ENCODE results near the gene NDUFB10.

The NDUFB10 gene

GRCh38 chr16:1992704-1993317 lies 33.5 kb downstream of the NDUFB10 start:
- TF ChIP-seq CTCF (IDR thresholded peaks at IDR 0.05; ENCODE audit: borderline replicate concordance, insufficient read depth, low read depth, low read length): no peak
- no peak overlapping the region for H3K4me3 ChIP-seq (ENCODE audit: low read depth, low read length)

- no peak overlapping the region for H3K4me3 ChIP-seq (ENCODE audit: low read depth, low read length)
- no peak for TF ChIP-seq CTCF (IDR thresholded peaks at IDR 0.05; ENCODE audit: borderline replicate concordance, insufficient read depth, low read depth, low read length)
Observed at GRCh38 chr16:1993731-1994131, 34.4 kb downstream of the NDUFB10 start.

GRCh38 chr16:1997494-1998359 lies 38.4 kb downstream of the NDUFB10 start:
- TF ChIP-seq CTCF (IDR thresholded peaks at IDR 0.05; ENCODE audit: borderline replicate concordance, insufficient read depth, low read depth, low read length): no peak
- H3K4me3 ChIP-seq (ENCODE audit: low read depth, low read length): no peak overlapping the region

GRCh38 chr16:1998360-1998835 lies 39.1 kb downstream of the NDUFB10 start:
- H3K4me3 ChIP-seq (ENCODE audit: low read depth, low read length): no peak overlapping the region
- no peak for TF ChIP-seq CTCF (IDR thresholded peaks at IDR 0.05; ENCODE audit: borderline replicate concordance, insufficient read depth, low read depth, low read length)

- TF ChIP-seq CTCF (IDR thresholded peaks at IDR 0.05; ENCODE audit: borderline replicate concordance, insufficient read depth, low read depth, low read length): no peak
- H3K4me3 ChIP-seq (ENCODE audit: low read depth, low read length): no peak overlapping the region
Observed at GRCh38 chr16:1998852-1999801, 39.8 kb downstream of the NDUFB10 start.

GRCh38 chr16:1999866-2000514 lies 40.7 kb downstream of the NDUFB10 start:
- no peak overlapping the region for H3K4me3 ChIP-seq (ENCODE audit: low read depth, low read length)
- TF ChIP-seq CTCF (IDR thresholded peaks at IDR 0.05; ENCODE audit: borderline replicate concordance, insufficient read depth, low read depth, low read length): no peak
